AG09319 (cell line): ENCODE measurements around the gene MORF4L2.
A peak's percentile ranks its signal among the peaks of the same experiment; 100 is the strongest.

ENCODE experiments used
- DNase-seq: peaks from one replicate; pipeline ENCODE4 v3.0.0-alpha.2; 2010; ENCODE audit warnings: low read depth; ENCODE audit errors: extremely low read depth
- TF ChIP-seq, protein P1 (sequence below): IDR thresholded peaks from 2 replicates; pipeline ENCODE4 v1.5.1; 2011; ENCODE audit warnings: low read depth, mild to moderate bottlenecking, inconsistent platforms, low read length, moderate library complexity

Gene MORF4L2, protein sequence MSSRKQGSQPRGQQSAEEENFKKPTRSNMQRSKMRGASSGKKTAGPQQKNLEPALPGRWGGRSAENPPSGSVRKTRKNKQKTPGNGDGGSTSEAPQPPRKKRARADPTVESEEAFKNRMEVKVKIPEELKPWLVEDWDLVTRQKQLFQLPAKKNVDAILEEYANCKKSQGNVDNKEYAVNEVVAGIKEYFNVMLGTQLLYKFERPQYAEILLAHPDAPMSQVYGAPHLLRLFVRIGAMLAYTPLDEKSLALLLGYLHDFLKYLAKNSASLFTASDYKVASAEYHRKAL

DNA sequence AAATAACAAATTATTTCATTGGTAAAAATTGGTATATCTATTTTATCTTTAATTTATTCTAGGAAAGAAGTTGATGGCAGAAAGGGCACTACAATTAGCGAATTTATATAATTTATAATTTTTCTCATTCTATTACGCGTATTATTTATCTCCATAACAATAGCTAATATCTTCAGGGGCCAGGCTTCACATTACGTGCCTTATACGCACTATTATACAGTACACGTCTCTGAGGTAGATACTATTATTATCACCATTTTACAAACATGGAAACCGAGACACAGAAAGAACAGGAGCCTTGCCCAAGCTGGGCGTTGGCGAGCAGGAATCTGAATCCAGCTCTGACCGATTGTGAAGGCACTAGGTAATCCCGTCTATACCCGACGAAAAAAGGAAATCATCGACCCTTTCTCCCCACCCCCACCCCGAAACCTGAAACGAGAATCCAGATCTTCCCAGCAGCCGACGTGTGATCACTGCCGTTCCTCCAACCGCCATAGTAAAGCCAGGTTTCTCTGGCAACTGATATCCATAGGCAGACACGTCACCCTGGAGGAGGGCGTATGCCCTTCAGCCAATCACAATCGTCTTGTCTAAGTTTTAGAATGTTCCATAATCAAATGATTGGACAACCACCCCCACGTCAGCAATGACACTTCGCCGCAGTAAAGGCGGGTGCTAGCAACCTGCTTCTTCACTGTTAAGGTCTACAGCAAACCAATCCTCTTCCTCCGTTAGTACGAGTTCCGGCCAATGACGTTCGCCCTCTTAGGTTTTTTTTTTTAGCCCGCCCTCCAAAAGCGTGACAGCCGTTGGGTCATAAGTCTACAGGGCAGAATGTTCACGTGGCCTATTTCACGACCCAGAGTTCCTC, at the start of gene MORF4L2:
Gene MORF4L2 (minus strand): TSS at position 501 of the 874 bp plus-strand sequence. CDS start 9,672 bp downstream, outside the sequence.
- DNase-seq: peak; percentile 98
- TF ChIP-seq, protein P1, sequence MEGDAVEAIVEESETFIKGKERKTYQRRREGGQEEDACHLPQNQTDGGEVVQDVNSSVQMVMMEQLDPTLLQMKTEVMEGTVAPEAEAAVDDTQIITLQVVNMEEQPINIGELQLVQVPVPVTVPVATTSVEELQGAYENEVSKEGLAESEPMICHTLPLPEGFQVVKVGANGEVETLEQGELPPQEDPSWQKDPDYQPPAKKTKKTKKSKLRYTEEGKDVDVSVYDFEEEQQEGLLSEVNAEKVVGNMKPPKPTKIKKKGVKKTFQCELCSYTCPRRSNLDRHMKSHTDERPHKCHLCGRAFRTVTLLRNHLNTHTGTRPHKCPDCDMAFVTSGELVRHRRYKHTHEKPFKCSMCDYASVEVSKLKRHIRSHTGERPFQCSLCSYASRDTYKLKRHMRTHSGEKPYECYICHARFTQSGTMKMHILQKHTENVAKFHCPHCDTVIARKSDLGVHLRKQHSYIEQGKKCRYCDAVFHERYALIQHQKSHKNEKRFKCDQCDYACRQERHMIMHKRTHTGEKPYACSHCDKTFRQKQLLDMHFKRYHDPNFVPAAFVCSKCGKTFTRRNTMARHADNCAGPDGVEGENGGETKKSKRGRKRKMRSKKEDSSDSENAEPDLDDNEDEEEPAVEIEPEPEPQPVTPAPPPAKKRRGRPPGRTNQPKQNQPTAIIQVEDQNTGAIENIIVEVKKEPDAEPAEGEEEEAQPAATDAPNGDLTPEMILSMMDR: no peak

- DNase-seq: no peak
- TF ChIP-seq, protein P1: no peak
Observed at GRCh38 chrX:103734125-103734760, 47.7 kb upstream of the MORF4L2 start.

DNA sequence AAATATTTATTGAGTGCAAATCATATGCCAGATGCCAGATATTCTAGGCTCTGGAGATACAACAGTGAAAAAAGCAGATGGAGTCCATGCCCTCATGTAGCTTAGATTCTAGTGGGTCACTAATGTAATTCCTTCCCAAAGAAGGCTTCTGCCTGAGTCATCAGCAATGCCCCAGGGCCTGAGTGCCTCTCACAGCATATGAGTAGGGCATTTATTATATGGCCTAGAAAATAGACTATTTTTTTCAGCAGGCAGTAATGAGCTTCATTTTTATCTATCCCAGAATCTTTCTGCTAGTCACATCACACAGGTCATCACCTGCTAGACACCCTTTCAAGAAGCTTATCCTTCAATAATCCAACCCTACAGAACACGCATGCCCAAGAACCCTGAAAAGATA, 46.5 kb upstream of the MORF4L2 start:
- no peak for DNase-seq
- TF ChIP-seq, protein P1: no peak

DNA sequence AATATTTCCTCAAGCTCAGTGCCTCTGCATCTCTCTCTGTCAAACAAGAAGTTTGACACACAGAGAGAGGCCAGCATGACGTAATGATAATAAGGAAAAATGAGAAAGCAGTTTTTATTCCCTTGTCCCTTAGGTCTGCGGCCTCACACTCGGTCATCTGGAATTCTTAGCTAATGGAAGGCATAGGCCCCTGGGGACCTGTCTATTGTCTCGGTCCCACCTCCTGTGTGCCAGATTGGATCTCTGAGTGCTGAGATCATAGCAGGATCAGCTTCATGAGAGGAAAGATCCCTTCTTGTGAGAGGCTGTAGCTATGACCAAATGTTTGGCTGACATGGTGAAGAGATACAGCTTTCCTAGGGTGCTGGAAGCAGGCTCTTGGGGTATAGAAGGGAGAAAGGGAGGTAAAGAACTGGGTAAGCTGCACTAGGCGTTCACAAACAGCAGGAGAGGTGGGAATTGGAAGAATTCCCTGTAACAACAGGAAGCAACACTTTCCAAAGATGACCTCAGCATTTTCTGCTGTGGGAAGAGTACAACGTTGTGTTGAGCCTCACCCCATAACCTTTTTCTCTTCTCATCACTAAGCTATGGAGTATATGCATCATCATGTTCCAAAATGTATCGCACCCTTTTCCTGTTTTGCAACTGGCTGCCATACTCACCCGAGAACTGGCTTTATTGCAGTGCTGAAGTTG, 44.4 kb upstream of the MORF4L2 start:
- TF ChIP-seq, protein P1: no peak
- no peak for DNase-seq

GRCh38 chrX:103730147-103730795, 43.8 kb upstream of the MORF4L2 start:
- DNase-seq: no peak
- TF ChIP-seq, protein P1: no peak

DNA sequence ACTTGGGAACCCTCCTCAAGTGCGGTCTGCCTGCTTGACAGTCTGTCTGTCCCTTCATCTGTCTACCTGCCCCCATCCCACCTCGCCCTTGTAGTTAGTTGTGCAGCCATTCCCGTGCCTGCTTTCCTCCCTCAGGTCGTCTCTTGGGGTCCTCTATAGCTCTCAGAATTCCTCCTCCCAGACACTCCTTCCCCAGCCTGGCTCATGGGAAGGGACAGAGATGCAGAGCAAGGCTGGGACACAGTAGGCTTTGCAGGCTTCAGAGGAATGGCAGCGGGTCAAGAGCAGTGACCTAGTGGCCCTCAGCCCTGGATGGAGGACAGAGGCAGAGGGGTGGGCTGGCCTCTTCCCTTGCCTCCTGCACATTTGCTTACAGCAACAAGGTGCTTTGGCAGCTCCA, 42.5 kb upstream of the MORF4L2 start:
- DNase-seq: no peak
- TF ChIP-seq, protein P1: no peak
